ENCODE results near the gene RGS9BP. TPM values are rescaled to one million over a fixed set of nuclear protein-coding genes. Genes with fewer than 3 reads are reported as not detected.

Gene RGS9BP
- 0.21 and 0.79 TPM in 2 replicates for total RNA-seq

DNA sequence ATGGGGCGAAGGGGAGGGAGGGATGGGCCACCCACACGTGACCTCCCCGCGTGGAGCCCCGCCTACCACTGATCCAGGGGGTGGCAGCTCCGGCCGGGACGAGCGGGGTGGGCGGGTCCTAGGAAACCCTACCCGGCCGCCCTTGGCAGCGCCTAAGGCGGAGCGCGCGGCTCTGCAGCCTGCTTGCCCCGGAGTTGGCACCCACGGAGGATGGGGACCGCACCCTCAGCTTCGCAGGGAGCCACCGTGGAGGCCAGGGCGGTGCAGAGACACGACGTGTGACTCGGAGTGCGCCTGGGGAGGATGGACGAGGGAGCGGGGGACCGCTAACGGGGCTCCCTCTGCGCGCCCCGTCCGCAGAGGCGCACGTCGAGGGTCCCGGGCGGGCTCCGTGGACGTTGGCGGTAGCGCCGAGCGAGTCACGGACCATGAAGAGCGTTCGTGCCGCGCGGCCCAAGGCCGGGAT, at the start of gene RGS9BP:
TSS of gene RGS9BP (plus strand) at position 129 of the 466 bp plus-strand sequence. CDS start 416 bp downstream, outside the sequence.
- Histone ChIP-seq H3K36me3 (ENCODE audit: control insufficient read depth, insufficient read depth, low read length) (no peaks in the 10 kb centered on the region), H3K27me3 (ENCODE audit: control insufficient read depth, insufficient read depth, low read length) (peaks cover 24% of the 10 kb centered on the region), H3K4me3 (ENCODE audit: low read depth, low read length) (peak within 1 kb of the TSS; percentile 88)
- no peak for DNase-seq (ENCODE audit: low read depth)
- TF ChIP-seq, protein P1, sequence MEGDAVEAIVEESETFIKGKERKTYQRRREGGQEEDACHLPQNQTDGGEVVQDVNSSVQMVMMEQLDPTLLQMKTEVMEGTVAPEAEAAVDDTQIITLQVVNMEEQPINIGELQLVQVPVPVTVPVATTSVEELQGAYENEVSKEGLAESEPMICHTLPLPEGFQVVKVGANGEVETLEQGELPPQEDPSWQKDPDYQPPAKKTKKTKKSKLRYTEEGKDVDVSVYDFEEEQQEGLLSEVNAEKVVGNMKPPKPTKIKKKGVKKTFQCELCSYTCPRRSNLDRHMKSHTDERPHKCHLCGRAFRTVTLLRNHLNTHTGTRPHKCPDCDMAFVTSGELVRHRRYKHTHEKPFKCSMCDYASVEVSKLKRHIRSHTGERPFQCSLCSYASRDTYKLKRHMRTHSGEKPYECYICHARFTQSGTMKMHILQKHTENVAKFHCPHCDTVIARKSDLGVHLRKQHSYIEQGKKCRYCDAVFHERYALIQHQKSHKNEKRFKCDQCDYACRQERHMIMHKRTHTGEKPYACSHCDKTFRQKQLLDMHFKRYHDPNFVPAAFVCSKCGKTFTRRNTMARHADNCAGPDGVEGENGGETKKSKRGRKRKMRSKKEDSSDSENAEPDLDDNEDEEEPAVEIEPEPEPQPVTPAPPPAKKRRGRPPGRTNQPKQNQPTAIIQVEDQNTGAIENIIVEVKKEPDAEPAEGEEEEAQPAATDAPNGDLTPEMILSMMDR (IDR thresholded peaks at IDR 0.05; ENCODE audit: insufficient read depth, low read length, poor library complexity, severe bottlenecking): no peak

DNA sequence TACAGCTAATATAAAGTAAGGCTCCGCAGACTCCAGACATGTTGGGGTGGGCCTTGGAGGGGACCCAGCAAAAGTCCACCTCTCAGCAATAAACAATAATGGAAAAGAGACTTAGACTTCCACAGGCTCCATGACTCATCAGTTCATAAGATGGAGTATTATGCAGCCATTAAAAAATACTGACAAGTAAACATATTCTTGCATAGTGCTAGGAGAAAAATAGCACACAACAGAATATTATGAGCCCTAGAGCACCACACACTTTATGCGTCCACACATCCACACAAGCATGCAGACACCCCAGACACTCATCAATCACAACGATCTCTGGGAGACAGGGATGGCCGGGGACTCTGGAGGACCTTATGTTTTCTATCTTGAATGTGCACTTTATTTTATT, 48.7 kb upstream of the RGS9BP start:
- no peak overlapping the region for H3K4me3 ChIP-seq (ENCODE audit: low read depth, low read length)
- no peak for DNase-seq (ENCODE audit: low read depth)
- TF ChIP-seq, protein P1 (IDR thresholded peaks at IDR 0.05; ENCODE audit: insufficient read depth, low read length, poor library complexity, severe bottlenecking): no peak
- peaks cover 3% of the 10 kb centered on the region for H3K36me3 ChIP-seq (ENCODE audit: control insufficient read depth, insufficient read depth, low read length)
- no peaks in the 10 kb centered on the region for H3K27me3 ChIP-seq (ENCODE audit: control insufficient read depth, insufficient read depth, low read length)

DNA sequence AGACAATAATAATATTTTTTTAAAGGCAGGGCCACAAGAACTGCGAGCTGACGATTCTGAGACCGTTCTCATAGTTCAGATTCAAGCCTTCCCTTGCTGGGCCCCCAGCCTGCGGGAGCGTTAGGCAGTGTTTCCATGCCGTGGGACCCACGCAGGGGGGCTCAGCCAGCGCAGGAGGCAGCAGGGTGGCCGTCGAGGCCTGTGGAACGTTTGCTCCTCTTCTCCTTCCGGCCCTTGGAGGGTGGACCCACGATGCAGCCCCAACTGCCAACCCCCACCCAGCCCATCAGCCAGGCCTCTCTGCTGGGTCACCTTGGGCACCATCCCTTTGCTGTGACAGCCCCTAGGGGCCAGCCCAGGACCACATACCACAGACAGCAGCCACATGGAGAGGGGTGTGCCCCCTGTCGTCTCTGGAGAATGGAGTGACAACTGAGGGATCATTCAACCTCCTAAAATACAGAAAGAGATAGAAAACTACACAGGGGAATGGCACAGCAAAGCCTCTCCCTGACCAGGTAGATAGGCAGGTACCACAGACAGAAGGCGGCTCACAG, 47.9 kb upstream of the RGS9BP start:
- H3K4me3 ChIP-seq (ENCODE audit: low read depth, low read length): no peak overlapping the region
- no peak for DNase-seq (ENCODE audit: low read depth)
- H3K27me3 ChIP-seq (ENCODE audit: control insufficient read depth, insufficient read depth, low read length): no peaks in the 10 kb centered on the region
- peaks cover 3% of the 10 kb centered on the region for H3K36me3 ChIP-seq (ENCODE audit: control insufficient read depth, insufficient read depth, low read length)
- TF ChIP-seq, protein P1 (IDR thresholded peaks at IDR 0.05; ENCODE audit: insufficient read depth, low read length, poor library complexity, severe bottlenecking): no peak

- H3K27me3 ChIP-seq (ENCODE audit: control insufficient read depth, insufficient read depth, low read length): no peaks in the 10 kb centered on the region
- TF ChIP-seq, protein P1 (IDR thresholded peaks at IDR 0.05; ENCODE audit: insufficient read depth, low read length, poor library complexity, severe bottlenecking): no peak
- H3K36me3 ChIP-seq (ENCODE audit: control insufficient read depth, insufficient read depth, low read length): peaks cover 3% of the 10 kb centered on the region
- no peak overlapping the region for H3K4me3 ChIP-seq (ENCODE audit: low read depth, low read length)
- no peak for DNase-seq (ENCODE audit: low read depth)
Observed at GRCh38 chr19:32630338-32630737, 45.3 kb upstream of the RGS9BP start.

DNA sequence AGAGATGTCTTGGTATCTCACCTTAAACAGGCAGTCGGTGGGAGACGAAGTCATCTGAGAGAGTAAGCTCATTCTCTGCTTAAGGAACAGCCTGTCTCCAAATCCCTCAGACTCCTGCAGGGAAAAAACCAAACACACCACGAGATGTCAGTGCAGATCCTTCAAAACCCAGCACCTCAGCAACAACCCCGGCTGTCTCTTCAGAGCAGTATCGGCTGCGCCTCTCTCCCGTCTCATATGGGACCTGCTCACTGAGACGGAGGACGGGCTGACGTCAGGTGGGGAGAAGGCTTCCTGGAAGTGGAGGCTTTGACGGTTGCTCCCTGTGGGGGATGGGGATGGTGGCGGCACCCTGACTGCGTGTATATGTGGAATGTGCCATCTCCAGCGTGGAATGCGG, 44.3 kb upstream of the RGS9BP start:
- H3K4me3 ChIP-seq (ENCODE audit: low read depth, low read length): no peak overlapping the region
- TF ChIP-seq, protein P1 (IDR thresholded peaks at IDR 0.05; ENCODE audit: insufficient read depth, low read length, poor library complexity, severe bottlenecking): no peak
- H3K27me3 ChIP-seq (ENCODE audit: control insufficient read depth, insufficient read depth, low read length): no peaks in the 10 kb centered on the region
- no peak for DNase-seq (ENCODE audit: low read depth)
- peaks cover 3% of the 10 kb centered on the region for H3K36me3 ChIP-seq (ENCODE audit: control insufficient read depth, insufficient read depth, low read length)

GRCh38 chr19:32637480-32637879, 38.2 kb upstream of the RGS9BP start:
- Histone ChIP-seq H3K4me3 (ENCODE audit: low read depth, low read length) (no peak overlapping the region), H3K27me3 (ENCODE audit: control insufficient read depth, insufficient read depth, low read length) (no peaks in the 10 kb centered on the region), H3K36me3 (ENCODE audit: control insufficient read depth, insufficient read depth, low read length) (peaks cover 1% of the 10 kb centered on the region)
- DNase-seq (ENCODE audit: low read depth): no peak
- TF ChIP-seq, protein P1 (IDR thresholded peaks at IDR 0.05; ENCODE audit: insufficient read depth, low read length, poor library complexity, severe bottlenecking): no peak
